ENCODE results near the gene SIGLEC6.

SIGLEC6 gene

DNA sequence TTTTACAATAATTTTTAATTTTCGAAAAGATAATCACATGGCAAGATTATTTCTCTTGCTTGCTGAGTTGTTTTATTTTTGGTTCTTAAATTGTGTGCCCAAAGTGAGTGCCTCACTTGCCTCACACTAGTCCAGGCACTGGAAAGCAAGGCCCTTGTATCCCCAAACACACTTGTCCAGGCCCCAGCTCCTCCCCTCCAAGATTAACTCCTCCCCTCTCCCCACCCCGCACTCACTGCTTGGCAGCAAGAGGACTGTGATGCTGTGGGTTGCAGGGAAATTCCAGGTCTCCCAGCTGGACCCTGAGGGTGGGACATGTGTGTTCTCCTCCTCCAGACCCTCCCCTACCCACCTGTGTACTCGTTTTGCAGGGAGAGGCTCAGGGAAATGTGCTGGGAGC, 33.8 kb downstream of the SIGLEC6 start:
- TF ChIP-seq FOXP2 (optimal IDR thresholded peaks at IDR 0.05; ENCODE audit: borderline replicate concordance, extremely low read depth, extremely low read length, insufficient read depth) (no peak), SIN3A (IDR thresholded peaks at IDR 0.05; ENCODE audit: borderline replicate concordance, insufficient read depth, low read length) (no peak)
- TF ChIP-seq, protein P1, sequence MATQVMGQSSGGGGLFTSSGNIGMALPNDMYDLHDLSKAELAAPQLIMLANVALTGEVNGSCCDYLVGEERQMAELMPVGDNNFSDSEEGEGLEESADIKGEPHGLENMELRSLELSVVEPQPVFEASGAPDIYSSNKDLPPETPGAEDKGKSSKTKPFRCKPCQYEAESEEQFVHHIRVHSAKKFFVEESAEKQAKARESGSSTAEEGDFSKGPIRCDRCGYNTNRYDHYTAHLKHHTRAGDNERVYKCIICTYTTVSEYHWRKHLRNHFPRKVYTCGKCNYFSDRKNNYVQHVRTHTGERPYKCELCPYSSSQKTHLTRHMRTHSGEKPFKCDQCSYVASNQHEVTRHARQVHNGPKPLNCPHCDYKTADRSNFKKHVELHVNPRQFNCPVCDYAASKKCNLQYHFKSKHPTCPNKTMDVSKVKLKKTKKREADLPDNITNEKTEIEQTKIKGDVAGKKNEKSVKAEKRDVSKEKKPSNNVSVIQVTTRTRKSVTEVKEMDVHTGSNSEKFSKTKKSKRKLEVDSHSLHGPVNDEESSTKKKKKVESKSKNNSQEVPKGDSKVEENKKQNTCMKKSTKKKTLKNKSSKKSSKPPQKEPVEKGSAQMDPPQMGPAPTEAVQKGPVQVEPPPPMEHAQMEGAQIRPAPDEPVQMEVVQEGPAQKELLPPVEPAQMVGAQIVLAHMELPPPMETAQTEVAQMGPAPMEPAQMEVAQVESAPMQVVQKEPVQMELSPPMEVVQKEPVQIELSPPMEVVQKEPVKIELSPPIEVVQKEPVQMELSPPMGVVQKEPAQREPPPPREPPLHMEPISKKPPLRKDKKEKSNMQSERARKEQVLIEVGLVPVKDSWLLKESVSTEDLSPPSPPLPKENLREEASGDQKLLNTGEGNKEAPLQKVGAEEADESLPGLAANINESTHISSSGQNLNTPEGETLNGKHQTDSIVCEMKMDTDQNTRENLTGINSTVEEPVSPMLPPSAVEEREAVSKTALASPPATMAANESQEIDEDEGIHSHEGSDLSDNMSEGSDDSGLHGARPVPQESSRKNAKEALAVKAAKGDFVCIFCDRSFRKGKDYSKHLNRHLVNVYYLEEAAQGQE (IDR thresholded peaks at IDR 0.05; ENCODE audit: insufficient read depth in 1 of 2, low read depth in 2 of 2, low read length in 2 of 2): no peak

DNA sequence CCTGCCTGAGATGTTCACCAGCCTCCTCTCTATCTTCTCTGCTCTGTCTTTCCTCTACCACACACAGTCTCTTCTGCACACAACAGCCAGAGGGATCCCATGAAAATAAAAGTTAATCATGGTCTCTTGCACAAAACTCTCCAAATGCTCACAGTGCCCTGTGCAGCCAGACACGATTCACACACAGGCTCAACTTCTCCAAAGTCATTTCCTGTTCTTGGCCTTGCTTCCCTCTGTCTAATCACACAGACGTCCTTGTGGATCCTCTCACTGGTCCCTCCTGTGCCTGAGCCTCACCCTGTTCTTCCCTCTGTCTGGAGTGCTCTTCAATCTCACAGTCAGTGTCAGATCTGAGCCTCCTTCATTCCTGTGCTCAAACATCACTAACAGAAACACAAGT, 37.7 kb downstream of the SIGLEC6 start:
- TF ChIP-seq, protein P1 (IDR thresholded peaks at IDR 0.05; ENCODE audit: insufficient read depth in 1 of 2, low read depth in 2 of 2, low read length in 2 of 2): no peak
- TF ChIP-seq FOXP2 (optimal IDR thresholded peaks at IDR 0.05; ENCODE audit: borderline replicate concordance, extremely low read depth, extremely low read length, insufficient read depth) (no peak), SIN3A (IDR thresholded peaks at IDR 0.05; ENCODE audit: borderline replicate concordance, insufficient read depth, low read length) (no peak), POLR2AphosphoS5 (IDR thresholded peaks at IDR 0.05; ENCODE audit: low read depth, low read length) (no peak)

DNA sequence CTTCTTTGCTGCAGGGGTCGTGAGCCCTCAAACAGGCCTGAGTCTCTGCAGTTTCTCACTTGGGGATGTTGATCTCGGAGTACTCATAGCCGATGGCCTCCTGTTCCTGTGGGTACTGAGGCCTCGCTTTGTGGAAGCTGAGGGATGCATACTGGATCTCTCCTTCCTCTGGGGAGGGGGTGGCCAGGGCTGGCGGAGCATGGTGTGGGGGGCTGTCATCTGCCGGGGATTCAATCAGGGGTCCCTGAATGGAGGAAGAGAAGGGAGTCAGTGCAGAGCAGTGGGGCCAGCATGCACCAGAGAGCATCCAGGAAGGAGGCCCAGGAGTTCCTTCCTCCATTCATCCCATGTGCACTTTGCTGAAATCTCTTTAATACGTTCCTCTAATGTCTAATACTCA, 39.9 kb downstream of the SIGLEC6 start:
- no peak for TF ChIP-seq SIN3A (IDR thresholded peaks at IDR 0.05; ENCODE audit: borderline replicate concordance, insufficient read depth, low read length)

DNA sequence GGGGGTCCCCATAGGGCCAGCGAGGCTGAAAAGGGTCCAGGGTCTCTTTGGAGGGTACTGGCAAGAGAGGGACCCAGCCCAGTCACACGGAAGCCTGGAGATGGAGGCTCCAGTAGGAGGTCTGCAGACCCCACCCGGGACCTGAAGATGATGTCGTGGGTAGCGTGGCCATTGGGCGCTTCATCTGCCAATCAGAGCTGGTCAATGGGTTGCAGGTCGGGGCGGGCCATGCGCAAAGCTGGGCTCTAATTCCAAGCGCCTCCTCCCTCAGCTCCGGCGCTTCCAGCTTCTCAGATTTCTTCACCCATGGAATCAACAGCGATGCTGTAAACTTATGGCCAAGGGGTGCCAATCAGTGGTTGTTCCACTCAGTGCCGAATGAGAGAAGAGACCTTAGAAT, 40.8 kb downstream of the SIGLEC6 start:
- TF ChIP-seq TAF1 (IDR thresholded peaks at IDR 0.05; ENCODE audit: borderline replicate concordance, insufficient read depth, low read length) (no peak), POLR2AphosphoS5 (IDR thresholded peaks at IDR 0.05; ENCODE audit: low read depth, low read length) (no peak), SIN3A (IDR thresholded peaks at IDR 0.05; ENCODE audit: borderline replicate concordance, insufficient read depth, low read length) (no peak), FOXP2 (optimal IDR thresholded peaks at IDR 0.05; ENCODE audit: borderline replicate concordance, extremely low read depth, extremely low read length, insufficient read depth) (no peak)
- TF ChIP-seq, protein P1 (IDR thresholded peaks at IDR 0.05; ENCODE audit: insufficient read depth in 1 of 2, low read depth in 2 of 2, low read length in 2 of 2): no peak

DNA sequence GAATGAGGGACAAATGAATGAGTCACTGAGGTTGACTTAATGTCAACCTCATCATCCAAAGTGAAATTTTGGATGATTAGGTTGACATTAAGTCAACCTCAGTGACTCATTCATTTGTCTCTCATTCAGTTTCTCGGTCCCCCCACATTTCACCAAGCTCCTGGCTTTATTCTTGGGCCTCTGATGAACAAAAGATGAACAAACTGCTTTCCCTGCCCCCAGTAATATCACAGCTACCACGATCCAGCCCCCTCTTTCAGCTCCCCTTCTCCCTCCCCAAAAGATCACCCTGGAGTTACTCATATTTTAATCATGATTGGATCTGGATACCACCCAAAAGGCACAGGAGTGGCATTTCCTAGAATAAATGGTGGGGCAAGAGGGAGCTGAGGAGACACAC, 42.4 kb downstream of the SIGLEC6 start:
- TF ChIP-seq POLR2AphosphoS5 (IDR thresholded peaks at IDR 0.05; ENCODE audit: low read depth, low read length) (no peak), TAF1 (IDR thresholded peaks at IDR 0.05; ENCODE audit: borderline replicate concordance, insufficient read depth, low read length) (no peak), SIN3A (IDR thresholded peaks at IDR 0.05; ENCODE audit: borderline replicate concordance, insufficient read depth, low read length) (no peak)

DNA sequence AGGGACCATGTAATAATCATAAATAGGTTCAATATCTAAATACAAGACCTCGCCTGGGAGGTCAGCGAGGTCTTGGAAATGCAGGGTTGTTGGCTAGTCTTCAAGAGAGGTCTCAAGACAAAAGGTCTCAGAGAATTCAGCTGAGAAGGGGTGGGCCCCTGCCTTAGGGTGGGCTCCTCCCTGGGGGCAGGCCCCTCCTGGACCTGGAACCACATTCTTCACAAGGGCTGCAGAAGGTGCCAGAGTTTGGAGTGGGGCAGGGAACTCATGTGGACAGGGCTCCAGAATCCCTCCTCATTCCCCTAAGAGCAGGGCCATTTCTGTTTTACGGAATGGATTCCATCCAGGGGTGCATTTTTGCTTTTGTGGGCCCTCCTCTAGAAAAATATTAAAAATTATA, 43.0 kb downstream of the SIGLEC6 start:
- no peak for TF ChIP-seq POLR2AphosphoS5 (IDR thresholded peaks at IDR 0.05; ENCODE audit: low read depth, low read length)
- TF ChIP-seq TAF1 (IDR thresholded peaks at IDR 0.05; ENCODE audit: borderline replicate concordance, insufficient read depth, low read length): no peak
- TF ChIP-seq, protein P1 (IDR thresholded peaks at IDR 0.05; ENCODE audit: insufficient read depth in 1 of 2, low read depth in 2 of 2, low read length in 2 of 2): no peak
- no peak for TF ChIP-seq SIN3A (IDR thresholded peaks at IDR 0.05; ENCODE audit: borderline replicate concordance, insufficient read depth, low read length)
- TF ChIP-seq FOXP2 (optimal IDR thresholded peaks at IDR 0.05; ENCODE audit: borderline replicate concordance, extremely low read depth, extremely low read length, insufficient read depth): no peak
